Measurements from ENCODE around the gene TNS1. TPM values are rescaled to one million over a fixed set of nuclear protein-coding genes. Genes with fewer than 3 reads are reported as not detected.
"Not testable (repeated sequence)": the region's sequence is repeated elsewhere in the genome, so short reads cannot be mapped to it uniquely, and the experiment has no call there.

Gene TNS1
- total RNA-seq, 2 donors from 2014 or later, result 0.27 to 5.1 TPM

GRCh38 chr2:217792626-217793527 is 209.9 kb downstream of the TNS1 start:
- ATAC-seq (no peak), DNase-seq (ENCODE audit: low spot score in 2 of 2) (no peak)
- Mint-ChIP-seq H3K27ac (no peak overlapping the region), H3K9me3 (no peaks in the 10 kb centered on the region), H3K36me3 (no peaks in the 10 kb centered on the region)

- no peak for ATAC-seq
- DNase-seq (ENCODE audit: low spot score in 2 of 2), result no peak
- no peaks in the 10 kb centered on the region for H3K36me3 Mint-ChIP-seq
- no peaks in the 10 kb centered on the region for H3K9me3 Mint-ChIP-seq
- peak overlapping the region in 1 of 2 donors; percentile 36 for H3K27ac Mint-ChIP-seq
These were observed 211.2 kb downstream of the TNS1 start for GRCh38 chr2:217791551-217791950.

- H3K9me3 Mint-ChIP-seq, result no peaks in the 10 kb centered on the region
- no peaks in the 10 kb centered on the region for H3K36me3 Mint-ChIP-seq
- H3K27ac Mint-ChIP-seq, result peak overlapping the region; percentile 7 to 31
- DNase-seq (ENCODE audit: low spot score in 2 of 2) (peak in 1 of 2 donors; percentile 2), ATAC-seq (peak; percentile 47 to 49)
These were observed 212.0 kb downstream of the TNS1 start for GRCh38 chr2:217790681-217791392.

- DNase-seq (ENCODE audit: low spot score in 2 of 2) (no peak), ATAC-seq (peak; percentile 73 to 82)
- Mint-ChIP-seq H3K27ac (peak overlapping the region; percentile 31 to 78), H3K9me3 (no peaks in the 10 kb centered on the region), H3K36me3 (no peaks in the 10 kb centered on the region)
These were observed 212.6 kb downstream of the TNS1 start for GRCh38 chr2:217790195-217790594.

GRCh38 chr2:217789736-217790181 is 213.0 kb downstream of the TNS1 start:
- H3K36me3 Mint-ChIP-seq, result no peaks in the 10 kb centered on the region
- H3K9me3 Mint-ChIP-seq, result no peaks in the 10 kb centered on the region
- H3K27ac Mint-ChIP-seq, result peak overlapping the region; percentile 74 to 78
- DNase-seq (ENCODE audit: low spot score in 2 of 2), result no peak
- peak; percentile 22 to 23 for ATAC-seq

GRCh38 chr2:217789003-217789735 is 213.6 kb downstream of the TNS1 start:
- peak overlapping the region in 1 of 2 donors; percentile 74 for H3K27ac Mint-ChIP-seq
- ATAC-seq (peak; percentile 37 to 44), DNase-seq (ENCODE audit: low spot score in 2 of 2) (peak; percentile 79 to 83)
- H3K36me3 Mint-ChIP-seq, result no peaks in the 10 kb centered on the region
- H3K9me3 Mint-ChIP-seq, result no peaks in the 10 kb centered on the region

- peak overlapping the region in 1 of 2 donors; percentile 74 for H3K27ac Mint-ChIP-seq
- DNase-seq (ENCODE audit: low spot score in 2 of 2) (no peak), ATAC-seq (no peak)
- no peaks in the 10 kb centered on the region for H3K36me3 Mint-ChIP-seq
- no peaks in the 10 kb centered on the region for H3K9me3 Mint-ChIP-seq
These were observed 214.2 kb downstream of the TNS1 start for GRCh38 chr2:217788669-217789002.

GRCh38 chr2:217787160-217787877 is 215.5 kb downstream of the TNS1 start:
- no peak for DNase-seq (ENCODE audit: low spot score in 2 of 2)
- no peak for ATAC-seq
- H3K36me3 Mint-ChIP-seq, result peaks cover 0 to 8% of the 10 kb centered on the region in 2 donors
- no peak overlapping the region for H3K27ac Mint-ChIP-seq
- H3K9me3 Mint-ChIP-seq, result peaks cover 4 to 6% of the 10 kb centered on the region in 2 donors

GRCh38 chr2:217786560-217786959 is 216.2 kb downstream of the TNS1 start:
- not testable (repeated sequence) for ATAC-seq; H3K9me3 Mint-ChIP-seq; DNase-seq (ENCODE audit: low spot score in 2 of 2); H3K27ac Mint-ChIP-seq; H3K36me3 Mint-ChIP-seq

- Mint-ChIP-seq H3K36me3 (peaks cover 0 to 8% of the 10 kb centered on the region in 2 donors), H3K27ac (peak overlapping the region in 1 of 2 donors; percentile 48), H3K9me3 (peaks cover 4 to 6% of the 10 kb centered on the region in 2 donors)
- DNase-seq (ENCODE audit: low spot score in 2 of 2) (peak; percentile 77 to 82), ATAC-seq (peak; percentile 58 to 72)
These were observed 217.2 kb downstream of the TNS1 start for GRCh38 chr2:217785544-217786045.

GRCh38 chr2:217784996-217785543 is 217.7 kb downstream of the TNS1 start:
- Mint-ChIP-seq H3K27ac (peak overlapping the region in 1 of 2 donors; percentile 48), H3K9me3 (peaks cover 4 to 6% of the 10 kb centered on the region in 2 donors), H3K36me3 (peaks cover 0 to 8% of the 10 kb centered on the region in 2 donors)
- ATAC-seq (peak; percentile 19 to 34), DNase-seq (ENCODE audit: low spot score in 2 of 2) (no peak)

- no peak for ATAC-seq
These were observed 219.6 kb downstream of the TNS1 start for GRCh38 chr2:217783243-217783642.

GRCh38 chr2:217777906-217778305 is 224.9 kb downstream of the TNS1 start:
- ATAC-seq (no peak), DNase-seq (ENCODE audit: low spot score in 2 of 2) (no peak)

More at GRCh38 chr2:217783243-217783642, 219.6 kb downstream of the TNS1 start:
- no peak for DNase-seq (ENCODE audit: low spot score in 2 of 2)
- Mint-ChIP-seq H3K9me3 (peaks cover 4 to 6% of the 10 kb centered on the region in 2 donors), H3K27ac (no peak overlapping the region), H3K36me3 (peaks cover 0 to 8% of the 10 kb centered on the region in 2 donors)

GRCh38 chr2:217776631-217777030 is 226.2 kb downstream of the TNS1 start:
- peaks cover 0 to 4% of the 10 kb centered on the region in 2 donors for H3K9me3 Mint-ChIP-seq
- ATAC-seq (no peak), DNase-seq (ENCODE audit: low spot score in 2 of 2) (no peak)
- H3K27ac Mint-ChIP-seq, result no peak overlapping the region
- peaks cover 0 to 9% of the 10 kb centered on the region in 2 donors for H3K36me3 Mint-ChIP-seq

More at GRCh38 chr2:217777906-217778305, 224.9 kb downstream of the TNS1 start:
- Mint-ChIP-seq H3K9me3 (peaks cover 0 to 4% of the 10 kb centered on the region in 2 donors), H3K27ac (no peak overlapping the region), H3K36me3 (peaks cover 2 to 9% of the 10 kb centered on the region in 2 donors)

GRCh38 chr2:217775920-217776503 is 226.8 kb downstream of the TNS1 start:
- Mint-ChIP-seq H3K36me3 (peaks cover 0 to 9% of the 10 kb centered on the region in 2 donors), H3K27ac (no peak overlapping the region), H3K9me3 (peaks cover 0 to 4% of the 10 kb centered on the region in 2 donors)
- DNase-seq (ENCODE audit: low spot score in 2 of 2) (no peak), ATAC-seq (no peak)
